MCF 10A (cell line): ENCODE results near the gene SDK2. TPM values are rescaled to one million over a fixed set of nuclear protein-coding genes. Genes with fewer than 3 reads are reported as not detected.

Experiments used
- BruUV-seq: library from RNA; stranded (reverse); fragments of 400-500 nt; replicated peaks from 2 replicates; lab custom pipeline; 2021; lab: Mats Ljungman, UMichigan
- CTCF ChIA-PET: fragments of 300-600 bp; sonication (Branson Sonifier 250); formaldehyde crosslinking; extraction: SDS; loops from one replicate; lab custom pipeline; 2021; ENCODE audit warnings: antibody characterized with exemption, inconsistent platforms; lab: Yijun Ruan, JAX
- POLR2A ChIA-PET: fragments of 300-600, 350-650 bp; sonication (Branson Sonifier 250); formaldehyde crosslinking; extraction: SDS; loops from one replicate; lab custom pipeline; 2020; ENCODE audit warnings: antibody characterized with exemption, inconsistent platforms; lab: Yijun Ruan, JAX
- DNase-seq: peaks from one replicate; pipeline ENCODE4 v3.0.0-alpha.2; 2018; ENCODE audit not compliant: unreplicated experiment
- H3K27ac Mint-ChIP-seq: one replicate; pipeline ENCODE4 v1.8.0; 2022; ENCODE audit warnings: mild to moderate bottlenecking, low read depth, mixed read lengths; ENCODE audit not compliant: unreplicated experiment
- H3K27me3 Mint-ChIP-seq: one replicate; pipeline ENCODE4 v1.8.0; 2022; ENCODE audit warnings: mixed read lengths; ENCODE audit not compliant: insufficient read depth, unreplicated experiment
- H3K36me3 Mint-ChIP-seq: one replicate; pipeline ENCODE4 v1.8.0; 2022; ENCODE audit warnings: mild to moderate bottlenecking, moderate library complexity, mixed read lengths; ENCODE audit not compliant: insufficient read depth, unreplicated experiment
- H3K4me1 Mint-ChIP-seq: one replicate; pipeline ENCODE4 v1.8.0; 2022; ENCODE audit warnings: mixed read lengths; ENCODE audit not compliant: insufficient read depth, unreplicated experiment
- H3K4me3 Mint-ChIP-seq: one replicate; pipeline ENCODE4 v1.8.0; 2022; ENCODE audit warnings: mild to moderate bottlenecking, moderate library complexity, mixed read lengths; ENCODE audit not compliant: unreplicated experiment
- H3K9me3 Mint-ChIP-seq: one replicate; pipeline ENCODE4 v1.8.0; 2022; ENCODE audit warnings: mixed read lengths; ENCODE audit not compliant: unreplicated experiment
- CTCF ChIP-seq: fragments of 200-600 bp; IDR thresholded peaks from one replicate; pipeline ENCODE4 v1.8.0; 2022; ENCODE audit warnings: antibody characterized with exemption, mild to moderate bottlenecking; ENCODE audit not compliant: unreplicated experiment
- intact Hi-C: fragments of 100-400 bp; cut with micrococcal nuclease; formaldehyde crosslinking; loops from 2 replicates; pipeline ENCODE4 v1.14.1; 2022
- total RNA-seq: library from RNA; stranded (reverse); gene quantifications from 2 replicates; pipeline ENCODE4 v1.2.3, GENCODE V29; 2022

The SDK2 gene
- total RNA-seq, 1 experiment from 2014 or later, result not detected

DNA sequence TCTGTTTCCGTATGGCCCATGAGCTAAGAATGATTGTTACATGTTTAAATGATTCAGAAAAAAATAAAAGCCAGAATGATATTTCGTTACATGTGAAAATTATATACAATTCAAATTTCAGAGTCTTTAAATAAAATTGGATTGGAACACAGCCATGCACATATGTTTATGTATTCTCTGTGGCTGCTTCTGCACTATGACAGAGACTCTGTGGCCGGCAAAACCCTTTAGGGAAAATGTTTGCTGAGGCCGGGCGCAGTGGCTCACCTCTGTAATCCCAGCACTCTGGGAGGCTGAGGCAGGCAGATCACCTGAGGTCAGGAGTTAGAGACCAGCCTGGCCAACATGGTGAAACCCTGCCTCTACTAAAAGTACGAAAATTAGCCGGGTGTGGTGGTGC is 316.6 kb downstream of the SDK2 start:
- no peaks in the 10 kb centered on the region for H3K27me3 Mint-ChIP-seq
- BruUV-seq, result no TSS peak
- TF ChIP-seq CTCF, result no peak
- no peak for DNase-seq
- H3K9me3 Mint-ChIP-seq, result no peaks in the 10 kb centered on the region
- POLR2A ChIA-PET, result no interaction called here
- CTCF ChIA-PET, result interaction anchor here (0.6 kb wide), 1 partner anchor 15 kb away, joined by 3 read pairs; no protein-coding TSS in a partner anchor
- intact Hi-C loops, result no loop called here
- H3K27ac Mint-ChIP-seq, result no peak overlapping the region
- H3K36me3 Mint-ChIP-seq, result peaks cover 6% of the 10 kb centered on the region
- H3K4me1 Mint-ChIP-seq, result peaks cover 5% of the 10 kb centered on the region
- no peak overlapping the region for H3K4me3 Mint-ChIP-seq

DNA sequence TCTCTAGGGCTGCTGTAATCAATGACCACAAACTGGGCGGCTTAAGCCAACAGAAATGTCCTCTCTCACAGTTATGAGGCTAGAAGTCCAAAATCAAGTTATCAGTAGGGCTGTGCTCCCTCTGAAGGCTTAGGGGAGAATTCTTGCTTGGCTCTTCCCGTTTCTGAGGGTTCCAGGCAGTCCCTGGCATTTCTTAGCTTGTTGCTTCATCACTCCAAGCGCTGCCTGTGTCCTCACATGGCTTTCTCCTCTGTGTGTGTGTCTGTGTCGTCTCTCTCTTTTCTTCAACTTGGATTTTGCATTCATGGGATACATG is 318.8 kb downstream of the SDK2 start:
- peak; percentile 44 for DNase-seq
- intact Hi-C loops, result no loop called here
- peaks cover 5% of the 10 kb centered on the region for H3K4me1 Mint-ChIP-seq
- no peaks in the 10 kb centered on the region for H3K27me3 Mint-ChIP-seq
- peaks cover 6% of the 10 kb centered on the region for H3K36me3 Mint-ChIP-seq
- no TSS peak for BruUV-seq
- ChIA-PET POLR2A (interaction anchor here (0.5 to 1.2 kb wide), 3 partner anchors 10 to 734 kb away, joined by 3 read pairs; no protein-coding TSS in a partner anchor), CTCF (no interaction called here)
- no peak for TF ChIP-seq CTCF
- no peak overlapping the region for H3K27ac Mint-ChIP-seq
- no peak overlapping the region for H3K4me3 Mint-ChIP-seq
- H3K9me3 Mint-ChIP-seq, result no peaks in the 10 kb centered on the region

DNA sequence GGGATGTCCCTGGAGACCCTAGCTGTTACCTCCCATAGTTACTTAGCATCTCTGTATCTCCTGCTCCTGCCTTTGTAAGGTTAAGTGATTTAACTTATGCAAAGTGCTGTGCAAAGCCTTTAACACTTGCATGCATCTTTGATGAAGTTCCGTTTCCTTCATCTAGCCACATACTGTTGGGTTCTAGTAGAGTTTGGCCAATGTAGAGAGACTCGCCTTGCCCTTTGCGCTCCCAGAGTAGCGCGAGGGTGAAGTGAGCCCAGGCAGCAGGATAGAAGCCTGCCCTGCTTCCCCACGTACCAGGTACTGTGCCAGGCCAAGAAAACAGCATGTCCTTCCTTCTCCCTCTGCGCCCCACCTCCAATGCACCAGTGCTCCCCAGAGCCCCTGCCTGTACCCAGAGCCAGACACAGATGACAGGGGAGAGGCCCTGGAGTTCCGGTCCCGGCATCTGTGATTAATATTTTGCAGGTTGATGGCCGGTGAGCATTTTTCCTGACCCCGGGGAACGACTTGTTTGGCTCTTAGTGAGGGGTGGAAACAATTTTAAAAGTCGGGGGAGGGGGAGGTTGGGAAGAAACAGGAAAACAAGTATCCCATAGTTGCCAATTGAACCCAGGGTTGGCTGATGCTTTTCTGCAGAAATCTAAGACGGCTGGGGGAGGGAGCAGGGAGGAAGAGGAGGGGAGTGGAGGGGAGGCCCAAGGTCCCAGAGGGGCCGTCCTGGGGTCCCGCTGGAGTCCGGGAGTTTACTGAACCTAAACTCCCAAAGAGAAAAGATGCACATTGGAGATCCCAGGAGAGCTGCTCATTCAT is 319.3 kb downstream of the SDK2 start:
- no peak overlapping the region for H3K4me3 Mint-ChIP-seq
- intact Hi-C loops, result no loop called here
- H3K9me3 Mint-ChIP-seq, result no peaks in the 10 kb centered on the region
- ChIA-PET POLR2A (interaction anchor here (0.5 to 1.2 kb wide), 3 partner anchors 10 to 733 kb away, joined by 3 read pairs; no protein-coding TSS in a partner anchor), CTCF (no interaction called here)
- BruUV-seq, result no TSS peak
- no peaks in the 10 kb centered on the region for H3K27me3 Mint-ChIP-seq
- no peak for DNase-seq
- TF ChIP-seq CTCF, result no peak
- peaks cover 5% of the 10 kb centered on the region for H3K4me1 Mint-ChIP-seq
- H3K36me3 Mint-ChIP-seq, result peaks cover 6% of the 10 kb centered on the region
- H3K27ac Mint-ChIP-seq, result no peak overlapping the region

DNA sequence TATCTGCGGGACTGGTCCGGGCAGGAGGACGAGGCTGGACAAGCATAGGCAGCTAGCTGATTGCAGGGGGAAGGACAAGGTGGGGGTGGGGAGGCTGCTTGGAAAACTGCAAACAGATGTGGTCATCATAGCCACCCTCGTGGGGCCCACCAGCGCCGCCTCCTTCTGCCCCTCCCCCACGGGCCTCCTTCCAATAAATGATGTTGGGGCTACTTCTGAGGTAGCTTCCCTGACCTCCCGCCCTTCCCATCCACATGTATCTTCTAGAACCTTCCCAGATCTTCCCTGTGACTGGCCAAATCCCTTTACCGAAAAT is 320.1 kb downstream of the SDK2 start:
- intact Hi-C loops, result no loop called here
- H3K27ac Mint-ChIP-seq, result no peak overlapping the region
- no peak for TF ChIP-seq CTCF
- ChIA-PET POLR2A (interaction anchor here (0.7 to 0.9 kb wide), 2 partner anchors 12 kb away, joined by 3 read pairs; no protein-coding TSS in a partner anchor), CTCF (interaction anchor here (0.6 kb wide), 1 partner anchor 55 kb away, joined by 3 read pairs; no protein-coding TSS in a partner anchor)
- BruUV-seq, result no TSS peak
- no peak for DNase-seq
- H3K4me1 Mint-ChIP-seq, result peaks cover 5% of the 10 kb centered on the region
- H3K9me3 Mint-ChIP-seq, result no peaks in the 10 kb centered on the region
- H3K4me3 Mint-ChIP-seq, result no peak overlapping the region
- H3K36me3 Mint-ChIP-seq, result peaks cover 6% of the 10 kb centered on the region
- H3K27me3 Mint-ChIP-seq, result no peaks in the 10 kb centered on the region
